Smooth muscle cell (in vitro differentiated cells): ENCODE measurements around the gene ERG. TPM values are rescaled to one million over a fixed set of nuclear protein-coding genes. Genes with fewer than 3 reads are reported as not detected.

Source experiments
- DNase-seq: peaks from one replicate; lab custom pipeline; 2025; ENCODE audit not compliant: unreplicated experiment; lab: John Stamatoyannopoulos, UW
- H2AFZ ChIP-seq: fragments of 200-600 bp; sonication (generic); 2 replicates; pipeline ENCODE4 v1.6.0; 2016; ENCODE audit warnings: antibody characterized with exemption, low read depth, mild to moderate bottlenecking
- H3F3A ChIP-seq: fragments of 200-600 bp; sonication (generic); 2 replicates; pipeline ENCODE4 v1.6.0; 2017; ENCODE audit warnings: antibody characterized with exemption, low read depth
- H3K27ac ChIP-seq: fragments of 200-600 bp; sonication (generic); 2 replicates; pipeline ENCODE4 v1.5.1; 2016; ENCODE audit warnings: low read depth, mild to moderate bottlenecking
- H3K27me3 ChIP-seq: fragments of 200-600 bp; sonication (generic); 2 replicates; pipeline ENCODE4 v1.6.1; 2016; ENCODE audit warnings: low read depth, mild to moderate bottlenecking
- H3K36me3 ChIP-seq: fragments of 200-600 bp; sonication (generic); 2 replicates; pipeline ENCODE4 v1.5.1; 2016; ENCODE audit warnings: low read depth
- H3K4me1 ChIP-seq: fragments of 200-600 bp; sonication (generic); 2 replicates; pipeline ENCODE4 v1.5.1; 2016; ENCODE audit warnings: low read depth
- H3K4me2 ChIP-seq: fragments of 200-600 bp; sonication (generic); 2 replicates; pipeline ENCODE4 v1.6.0; 2016; ENCODE audit warnings: mild to moderate bottlenecking
- H3K4me3 ChIP-seq: fragments of 200-600 bp; sonication (generic); 2 replicates; pipeline ENCODE4 v1.5.1; 2016; ENCODE audit warnings: mild to moderate bottlenecking
- H3K79me2 ChIP-seq: fragments of 200-600 bp; sonication (generic); 2 replicates; pipeline ENCODE4 v1.6.0; 2016; ENCODE audit warnings: low read depth, mild to moderate bottlenecking
- H3K9ac ChIP-seq: fragments of 200-600 bp; sonication (generic); 2 replicates; pipeline ENCODE4 v1.6.0; 2016; ENCODE audit warnings: low read depth
- H3K9me3 ChIP-seq: fragments of 200-600 bp; sonication (generic); replicated peaks from 2 replicates; pipeline ENCODE4 v1.5.1; 2016; ENCODE audit warnings: low read depth
- H4K20me1 ChIP-seq: fragments of 200-600 bp; sonication (generic); 2 replicates; pipeline ENCODE4 v1.6.0; 2016; ENCODE audit warnings: low read depth
- CTCF ChIP-seq: fragments of 200-600 bp; sonication (generic); IDR thresholded peaks from 2 replicates; pipeline ENCODE4 v1.5.1; 2017; ENCODE audit warnings: borderline replicate concordance, mild to moderate bottlenecking, antibody characterized with exemption; ENCODE audit not compliant: insufficient read depth, poor library complexity, severe bottlenecking
- WGBS: methylation state at CpG from one replicate; pipeline ENCODE4 v1.1.7; 2016; ENCODE audit warnings: low lambda C conversion rate; 5-methylcytosine and 5-hydroxymethylcytosine counted together
- polyA plus RNA-seq: library from polyadenylated mRNA; unstranded; fragments of >200 nt; fragmentation: Nextera tagmentation; extraction: Ambion mirVana; gene quantifications from 2 replicates; pipeline ENCODE4 v1.2.1, GENCODE V29; 2016
- total RNA-seq: library from RNA; depleted of rRNA; stranded (reverse); fragments of >200 nt; gene quantifications from 2 replicates; pipeline ENCODE4 v1.2.3, GENCODE V29; 2014

Gene ERG
- total and polyA plus RNA-seq, 2 experiments from 2014 or later = 11.0 to 14.4 TPM

DNA sequence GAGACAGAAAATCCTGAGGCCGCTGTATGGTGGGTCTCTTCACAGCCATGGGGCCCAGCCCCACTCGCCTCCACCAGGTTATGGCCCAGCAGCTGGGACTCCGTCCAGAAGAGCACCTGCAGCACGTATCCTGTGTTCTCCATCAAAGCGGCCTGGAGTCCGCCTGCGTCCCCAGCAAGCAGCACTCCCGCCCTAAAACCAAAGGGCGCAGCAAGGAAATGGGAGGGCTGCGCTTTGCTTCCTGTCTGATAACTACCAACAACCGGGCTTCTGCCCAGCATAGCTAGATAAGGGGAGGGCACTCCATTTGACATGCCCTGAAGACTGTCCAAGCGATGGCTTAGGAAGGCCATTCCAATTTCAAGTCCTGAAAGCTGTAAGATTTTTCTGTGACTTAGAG is 121.6 kb downstream of the ERG start:
- Histone ChIP-seq H3K79me2 (no peaks in the 10 kb centered on the region), H3K27me3 (no peaks in the 10 kb centered on the region), H3K36me3 (no peaks in the 10 kb centered on the region), H3K27ac (no peak overlapping the region), H3K9ac (no peak overlapping the region), H3K4me3 (no peak overlapping the region), H4K20me1 (no peaks in the 10 kb centered on the region), H3K9me3 (no peaks in the 10 kb centered on the region), H3K4me1 (no peaks in the 10 kb centered on the region), H3K4me2 (no peak overlapping the region), H3F3A (no peaks in the 10 kb centered on the region), H2AFZ (no peak overlapping the region)
- no peak for TF ChIP-seq CTCF
- WGBS = 93% methylated on average over 12 of the region's 12 CpGs
- no peak for DNase-seq

DNA sequence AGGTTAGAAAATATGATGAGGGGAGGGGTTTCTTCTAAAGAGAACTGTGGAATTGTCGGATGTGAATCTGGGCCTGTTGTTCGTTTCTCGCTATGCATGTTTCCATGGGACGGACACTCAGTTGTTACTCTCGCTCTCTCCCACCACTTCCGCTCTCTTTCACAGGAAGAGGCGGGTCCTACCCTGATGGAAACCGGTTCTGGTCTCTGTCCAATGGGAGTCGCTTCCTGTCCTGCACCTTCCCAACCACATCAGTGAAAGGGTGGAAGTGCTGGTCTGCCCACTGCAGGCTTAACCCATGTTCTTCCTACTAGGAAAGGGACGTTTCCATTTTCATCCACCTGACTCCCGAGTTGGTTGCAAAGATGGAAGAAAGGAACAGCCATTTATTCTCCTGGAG is 122.0 kb downstream of the ERG start:
- no peak overlapping the region for H2AFZ ChIP-seq
- no peaks in the 10 kb centered on the region for H3K9me3 ChIP-seq
- H3K4me3 ChIP-seq = no peak overlapping the region
- no peaks in the 10 kb centered on the region for H4K20me1 ChIP-seq
- WGBS = 97% methylated on average over 11 of the region's 11 CpGs
- no peak overlapping the region for H3K9ac ChIP-seq
- H3F3A ChIP-seq = no peaks in the 10 kb centered on the region
- no peaks in the 10 kb centered on the region for H3K27me3 ChIP-seq
- DNase-seq = no peak
- TF ChIP-seq CTCF = no peak
- H3K4me1 ChIP-seq = no peaks in the 10 kb centered on the region
- H3K36me3 ChIP-seq = no peaks in the 10 kb centered on the region
- no peak overlapping the region for H3K27ac ChIP-seq
- H3K4me2 ChIP-seq = no peak overlapping the region
- H3K79me2 ChIP-seq = no peaks in the 10 kb centered on the region

GRCh38 chr21:38367646-38368045 is 130.6 kb downstream of the ERG start:
- Histone ChIP-seq H3K9ac (no peak overlapping the region), H2AFZ (no peak overlapping the region), H3K4me1 (no peaks in the 10 kb centered on the region), H3K36me3 (no peaks in the 10 kb centered on the region), H4K20me1 (no peaks in the 10 kb centered on the region), H3K9me3 (no peaks in the 10 kb centered on the region), H3K27me3 (no peaks in the 10 kb centered on the region), H3K4me3 (no peak overlapping the region), H3K4me2 (no peak overlapping the region), H3K79me2 (no peaks in the 10 kb centered on the region), H3F3A (no peaks in the 10 kb centered on the region), H3K27ac (no peak overlapping the region)
- WGBS = 94% methylated on average over 4 of the region's 4 CpGs
- TF ChIP-seq CTCF = no peak
- no peak for DNase-seq

DNA sequence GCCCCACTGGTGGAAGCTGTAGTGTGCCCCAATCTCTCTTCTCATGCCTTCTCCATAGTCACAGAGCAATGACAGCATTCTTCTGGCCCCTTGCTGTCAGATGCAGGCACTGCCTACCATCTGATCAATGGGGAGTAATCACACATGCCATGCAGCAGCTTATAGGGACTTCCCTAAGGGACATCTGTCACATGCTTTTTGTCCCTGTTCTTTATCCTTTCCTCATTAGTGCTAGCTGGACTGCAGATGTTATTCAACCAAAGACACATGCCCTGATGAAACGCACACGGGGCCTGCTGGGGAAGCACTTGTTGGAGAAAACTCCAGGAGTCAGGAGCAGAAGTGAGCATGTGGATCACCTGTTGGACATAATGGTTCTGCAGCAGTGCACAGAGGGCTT is 132.8 kb downstream of the ERG start:
- H3K9ac ChIP-seq = no peak overlapping the region
- no peak overlapping the region for H2AFZ ChIP-seq
- H3K4me2 ChIP-seq = no peak overlapping the region
- no peaks in the 10 kb centered on the region for H4K20me1 ChIP-seq
- no peaks in the 10 kb centered on the region for H3K9me3 ChIP-seq
- H3K27ac ChIP-seq = no peak overlapping the region
- WGBS = 87% methylated on average over 2 of the region's 2 CpGs
- H3K79me2 ChIP-seq = no peaks in the 10 kb centered on the region
- no peaks in the 10 kb centered on the region for H3K36me3 ChIP-seq
- no peak for TF ChIP-seq CTCF
- no peak overlapping the region for H3K4me3 ChIP-seq
- no peaks in the 10 kb centered on the region for H3F3A ChIP-seq
- no peak for DNase-seq
- H3K4me1 ChIP-seq = no peaks in the 10 kb centered on the region
- no peaks in the 10 kb centered on the region for H3K27me3 ChIP-seq
